Measurements from ENCODE around the gene RYR3.

Gene RYR3

DNA sequence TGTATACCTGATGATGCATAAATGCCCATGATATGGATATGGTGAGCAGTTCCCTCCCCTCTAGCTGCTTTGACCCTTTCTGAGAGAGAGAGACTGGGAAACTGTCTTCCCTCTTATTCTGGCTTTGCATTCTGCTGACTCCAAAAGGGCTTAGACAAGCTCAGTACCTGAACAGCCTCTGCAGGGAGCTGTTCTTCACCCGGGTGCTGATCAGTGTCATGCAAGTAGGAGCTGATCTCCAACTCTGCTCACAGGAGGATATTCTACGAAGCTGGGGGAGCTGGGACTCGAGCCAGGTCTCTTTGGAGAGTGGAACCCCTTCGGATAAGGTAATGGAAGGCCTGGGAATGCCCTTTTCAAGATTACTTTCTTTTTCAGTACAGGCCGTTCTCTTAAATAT, 237.1 kb downstream of the RYR3 start:
- DNase-seq (ENCODE audit: low read depth): peak; percentile 83
- no peak overlapping the region for H3K4me3 ChIP-seq (ENCODE audit: low read length)
- TF ChIP-seq, protein P1, sequence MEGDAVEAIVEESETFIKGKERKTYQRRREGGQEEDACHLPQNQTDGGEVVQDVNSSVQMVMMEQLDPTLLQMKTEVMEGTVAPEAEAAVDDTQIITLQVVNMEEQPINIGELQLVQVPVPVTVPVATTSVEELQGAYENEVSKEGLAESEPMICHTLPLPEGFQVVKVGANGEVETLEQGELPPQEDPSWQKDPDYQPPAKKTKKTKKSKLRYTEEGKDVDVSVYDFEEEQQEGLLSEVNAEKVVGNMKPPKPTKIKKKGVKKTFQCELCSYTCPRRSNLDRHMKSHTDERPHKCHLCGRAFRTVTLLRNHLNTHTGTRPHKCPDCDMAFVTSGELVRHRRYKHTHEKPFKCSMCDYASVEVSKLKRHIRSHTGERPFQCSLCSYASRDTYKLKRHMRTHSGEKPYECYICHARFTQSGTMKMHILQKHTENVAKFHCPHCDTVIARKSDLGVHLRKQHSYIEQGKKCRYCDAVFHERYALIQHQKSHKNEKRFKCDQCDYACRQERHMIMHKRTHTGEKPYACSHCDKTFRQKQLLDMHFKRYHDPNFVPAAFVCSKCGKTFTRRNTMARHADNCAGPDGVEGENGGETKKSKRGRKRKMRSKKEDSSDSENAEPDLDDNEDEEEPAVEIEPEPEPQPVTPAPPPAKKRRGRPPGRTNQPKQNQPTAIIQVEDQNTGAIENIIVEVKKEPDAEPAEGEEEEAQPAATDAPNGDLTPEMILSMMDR (IDR thresholded peaks at IDR 0.05; ENCODE audit: insufficient read depth, low read depth, low read length, missing control alignments): no peak

DNA sequence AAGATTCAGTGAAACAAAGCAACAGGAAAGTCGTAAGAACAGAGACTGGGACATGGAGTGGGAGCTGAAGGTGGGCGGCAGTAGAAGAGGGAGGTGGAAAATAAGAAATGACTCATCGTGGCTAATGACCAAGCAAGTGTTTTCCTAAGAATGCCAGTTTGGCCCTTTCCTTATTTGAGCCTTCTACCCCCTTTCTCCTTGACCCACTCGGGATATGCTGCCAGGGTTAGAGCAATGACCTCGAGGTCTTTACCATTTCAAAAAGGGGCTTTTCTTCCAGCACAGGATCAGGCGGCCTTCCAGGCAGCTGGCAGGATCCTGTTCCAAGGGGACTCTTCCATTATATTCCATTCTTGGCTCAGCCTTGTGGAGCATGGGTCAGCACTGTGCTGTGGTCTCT, 241.1 kb downstream of the RYR3 start:
- TF ChIP-seq, protein P1 (IDR thresholded peaks at IDR 0.05; ENCODE audit: insufficient read depth, low read depth, low read length, missing control alignments): no peak
- H3K4me3 ChIP-seq (ENCODE audit: low read length): no peak overlapping the region
- DNase-seq (ENCODE audit: low read depth): no peak

DNA sequence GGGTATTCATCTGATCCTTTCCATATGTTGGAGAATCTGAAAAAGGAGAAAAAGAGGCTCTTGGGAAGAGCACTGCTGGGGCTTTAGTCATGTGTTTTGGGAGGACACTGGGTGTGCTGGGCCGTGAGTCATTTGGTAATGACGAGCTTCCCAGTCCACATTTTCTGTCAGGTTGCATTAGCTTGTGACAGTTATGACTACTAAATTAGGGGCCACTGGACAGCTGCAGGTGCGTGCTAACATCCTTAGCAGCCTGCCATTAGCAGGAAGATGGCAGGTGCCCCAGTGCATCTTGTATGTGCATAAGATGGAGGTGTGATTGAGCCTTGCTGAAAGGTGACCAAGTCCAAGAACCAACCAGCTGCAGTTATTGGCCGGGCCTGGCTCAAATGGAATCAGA, 242.4 kb downstream of the RYR3 start:
- no peak for DNase-seq (ENCODE audit: low read depth)

DNA sequence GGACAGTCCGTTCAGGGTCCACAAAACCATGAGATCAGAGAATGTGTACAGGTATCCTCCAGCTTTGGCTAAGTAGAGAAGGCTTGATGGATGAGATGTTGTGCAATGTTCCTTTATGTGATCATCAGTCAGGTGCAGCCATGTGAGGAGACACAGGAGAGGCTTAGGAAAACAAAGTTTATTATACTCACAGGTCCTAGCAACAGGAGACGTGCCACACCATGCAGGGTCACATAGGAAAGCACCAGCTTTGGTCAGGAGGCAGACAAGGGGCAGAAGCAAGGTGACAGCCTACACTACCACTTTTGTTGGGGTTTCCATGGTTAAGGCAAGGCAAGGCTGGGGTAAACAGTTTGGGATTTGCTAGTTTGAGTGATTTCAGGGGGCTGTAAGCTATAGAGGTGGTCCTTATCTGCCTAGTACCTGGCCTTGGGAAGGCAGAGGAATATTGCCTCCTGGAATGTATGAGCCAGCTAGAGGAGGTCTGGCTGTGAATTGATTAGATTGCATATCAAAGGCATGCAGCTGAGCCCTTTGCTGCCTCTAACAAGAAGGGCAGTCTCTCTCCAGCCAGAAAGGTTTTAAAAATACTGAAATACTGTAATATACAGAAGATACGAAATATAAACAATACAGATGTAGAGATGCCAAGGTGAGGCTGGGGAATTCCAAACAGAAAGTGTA, 248.6 kb downstream of the RYR3 start:
- no peak overlapping the region for H3K4me3 ChIP-seq (ENCODE audit: low read length)
- DNase-seq (ENCODE audit: low read depth): peak; percentile 3
- TF ChIP-seq, protein P1 (IDR thresholded peaks at IDR 0.05; ENCODE audit: insufficient read depth, low read depth, low read length, missing control alignments): no peak

More for the DNA sequence above, 242.4 kb downstream of the RYR3 start:
- no peak overlapping the region for H3K4me3 ChIP-seq (ENCODE audit: low read length)
- TF ChIP-seq, protein P1 (IDR thresholded peaks at IDR 0.05; ENCODE audit: insufficient read depth, low read depth, low read length, missing control alignments): no peak

DNA sequence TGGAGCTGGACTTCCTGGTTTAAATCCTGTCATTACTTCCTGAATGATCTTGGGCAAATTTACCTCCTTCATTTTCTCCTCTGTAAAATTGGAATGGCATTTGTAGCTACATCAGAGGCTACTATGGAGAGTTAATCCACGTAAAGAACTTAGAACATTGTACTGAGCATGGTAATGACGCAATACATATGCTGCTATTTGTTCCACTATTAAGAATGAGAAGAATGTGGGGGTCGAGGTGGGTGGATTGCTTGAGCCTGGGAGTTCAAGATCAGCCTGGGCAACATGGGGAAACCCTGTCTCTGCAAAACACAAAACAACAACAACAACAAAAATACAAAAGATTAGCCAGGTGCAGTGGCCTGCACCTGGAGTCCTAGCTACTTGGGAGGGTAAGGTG, 250.6 kb downstream of the RYR3 start:
- no peak for DNase-seq (ENCODE audit: low read depth)
- H3K4me3 ChIP-seq (ENCODE audit: low read length): no peak overlapping the region
- TF ChIP-seq, protein P1 (IDR thresholded peaks at IDR 0.05; ENCODE audit: insufficient read depth, low read depth, low read length, missing control alignments): no peak

DNA sequence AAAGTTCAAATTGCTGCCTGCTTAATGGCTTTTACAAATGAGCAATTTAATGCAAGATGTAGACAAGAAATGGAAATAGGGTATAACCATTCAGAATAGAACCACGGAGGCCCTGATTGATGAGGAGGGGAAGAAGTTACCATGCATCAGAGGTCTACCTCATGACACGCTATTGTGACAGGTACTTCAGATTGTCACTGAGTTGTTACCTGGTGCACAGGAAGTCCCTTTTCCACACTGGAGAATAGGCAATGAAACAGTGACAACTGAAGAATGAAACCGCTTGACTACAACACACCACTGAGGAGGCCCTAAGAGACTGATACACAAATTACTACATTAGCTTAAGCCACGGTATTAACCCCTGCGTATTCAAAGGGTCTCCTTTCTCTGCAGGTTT, 251.2 kb downstream of the RYR3 start:
- no peak overlapping the region for H3K4me3 ChIP-seq (ENCODE audit: low read length)
- TF ChIP-seq, protein P1 (IDR thresholded peaks at IDR 0.05; ENCODE audit: insufficient read depth, low read depth, low read length, missing control alignments): no peak
- DNase-seq (ENCODE audit: low read depth): no peak

DNA sequence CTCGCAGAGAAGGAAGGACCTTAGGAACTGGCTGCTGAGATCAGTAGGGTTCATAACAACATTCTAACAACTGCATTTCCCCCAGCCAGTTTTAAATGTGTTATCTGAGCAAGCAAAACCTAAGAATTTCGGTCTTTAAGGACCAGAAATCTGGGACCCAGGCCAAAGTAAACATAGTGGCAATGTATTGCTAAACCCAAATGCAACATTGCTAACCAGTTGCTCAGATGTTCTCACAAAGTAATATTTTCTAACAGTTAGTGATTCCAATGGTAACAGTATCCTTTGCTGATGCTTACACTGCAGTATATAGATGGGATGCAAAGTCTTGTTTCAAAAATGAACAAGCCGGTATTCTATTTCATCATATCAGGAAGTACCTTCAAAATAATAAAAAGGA, 254.3 kb downstream of the RYR3 start:
- peak; percentile 33 for DNase-seq (ENCODE audit: low read depth)
- H3K4me3 ChIP-seq (ENCODE audit: low read length): no peak overlapping the region
- TF ChIP-seq, protein P1 (IDR thresholded peaks at IDR 0.05; ENCODE audit: insufficient read depth, low read depth, low read length, missing control alignments): no peak

Data from epithelial cell of esophagus (primary cell).